Measurements from ENCODE around the gene TSKS.

The TSKS gene

GRCh38 chr19:49792829-49793560 lies 29.9 kb upstream of the TSKS start:
- Histone ChIP-seq H3K4me3 (ENCODE audit: low read length) (no peak overlapping the region), H3K27me3 (ENCODE audit: insufficient read depth, low read length) (no peaks in the 10 kb centered on the region), H3K9me3 (ENCODE audit: insufficient read depth, low read depth, low read length) (no peaks in the 10 kb centered on the region), H3K36me3 (ENCODE audit: insufficient read depth, low read length) (peaks cover 63% of the 10 kb centered on the region), H3K27ac (ENCODE audit: low read depth, low read length) (no peak overlapping the region), H3K4me1 (ENCODE audit: insufficient read depth, low read length) (no peaks in the 10 kb centered on the region), H3K9ac (ENCODE audit: low read depth, low read length) (no peak overlapping the region)
- WGBS, result 92% methylated on average over 22 of the region's 22 CpGs

GRCh38 chr19:49791776-49792445 lies 28.8 kb upstream of the TSKS start:
- H3K27ac ChIP-seq (ENCODE audit: low read depth, low read length), result no peak overlapping the region
- H3K36me3 ChIP-seq (ENCODE audit: insufficient read depth, low read length), result peaks cover 61% of the 10 kb centered on the region

GRCh38 chr19:49790866-49791265 lies 27.8 kb upstream of the TSKS start:
- Histone ChIP-seq H3K27ac (ENCODE audit: low read depth, low read length) (no peak overlapping the region), H3K9ac (ENCODE audit: low read depth, low read length) (no peak overlapping the region), H3K4me1 (ENCODE audit: insufficient read depth, low read length) (no peaks in the 10 kb centered on the region), H3K4me3 (ENCODE audit: low read length) (no peak overlapping the region), H3K9me3 (ENCODE audit: insufficient read depth, low read depth, low read length) (no peaks in the 10 kb centered on the region), H3K36me3 (ENCODE audit: insufficient read depth, low read length) (peaks cover 51% of the 10 kb centered on the region), H3K27me3 (ENCODE audit: insufficient read depth, low read length) (no peaks in the 10 kb centered on the region)
- WGBS, result 92% methylated on average over 9 of the region's 9 CpGs

More at GRCh38 chr19:49791776-49792445, 28.8 kb upstream of the TSKS start:
- H3K4me1 ChIP-seq (ENCODE audit: insufficient read depth, low read length), result no peaks in the 10 kb centered on the region
- WGBS, result 95% methylated on average over 26 of the region's 26 CpGs
- no peaks in the 10 kb centered on the region for H3K27me3 ChIP-seq (ENCODE audit: insufficient read depth, low read length)
- no peak overlapping the region for H3K9ac ChIP-seq (ENCODE audit: low read depth, low read length)
- H3K4me3 ChIP-seq (ENCODE audit: low read length), result no peak overlapping the region
- H3K9me3 ChIP-seq (ENCODE audit: insufficient read depth, low read depth, low read length), result no peaks in the 10 kb centered on the region

- Histone ChIP-seq H3K9ac (ENCODE audit: low read depth, low read length) (no peak overlapping the region), H3K27ac (ENCODE audit: low read depth, low read length) (no peak overlapping the region), H3K36me3 (ENCODE audit: insufficient read depth, low read length) (peaks cover 43% of the 10 kb centered on the region), H3K4me1 (ENCODE audit: insufficient read depth, low read length) (no peaks in the 10 kb centered on the region), H3K9me3 (ENCODE audit: insufficient read depth, low read depth, low read length) (no peaks in the 10 kb centered on the region), H3K27me3 (ENCODE audit: insufficient read depth, low read length) (no peaks in the 10 kb centered on the region), H3K4me3 (ENCODE audit: low read length) (no peak overlapping the region)
- WGBS, result 92% methylated on average over 10 of the region's 10 CpGs
Observed at GRCh38 chr19:49788857-49789256, 25.8 kb upstream of the TSKS start.

GRCh38 chr19:49787746-49788145 lies 24.6 kb upstream of the TSKS start:
- Histone ChIP-seq H3K4me3 (ENCODE audit: low read length) (no peak overlapping the region), H3K4me1 (ENCODE audit: insufficient read depth, low read length) (no peaks in the 10 kb centered on the region), H3K9ac (ENCODE audit: low read depth, low read length) (no peak overlapping the region), H3K27me3 (ENCODE audit: insufficient read depth, low read length) (no peaks in the 10 kb centered on the region), H3K36me3 (ENCODE audit: insufficient read depth, low read length) (peaks cover 44% of the 10 kb centered on the region), H3K27ac (ENCODE audit: low read depth, low read length) (no peak overlapping the region), H3K9me3 (ENCODE audit: insufficient read depth, low read depth, low read length) (no peaks in the 10 kb centered on the region)
- WGBS, result 97% methylated on average over 5 of the region's 5 CpGs

- no peak overlapping the region for H3K27ac ChIP-seq (ENCODE audit: low read depth, low read length)
- no peaks in the 10 kb centered on the region for H3K9me3 ChIP-seq (ENCODE audit: insufficient read depth, low read depth, low read length)
- WGBS, result 71% methylated on average over 9 of the region's 9 CpGs
- H3K36me3 ChIP-seq (ENCODE audit: insufficient read depth, low read length), result peaks cover 44% of the 10 kb centered on the region
- H3K4me1 ChIP-seq (ENCODE audit: insufficient read depth, low read length), result no peaks in the 10 kb centered on the region
- H3K4me3 ChIP-seq (ENCODE audit: low read length), result no peak overlapping the region
- no peaks in the 10 kb centered on the region for H3K27me3 ChIP-seq (ENCODE audit: insufficient read depth, low read length)
- no peak overlapping the region for H3K9ac ChIP-seq (ENCODE audit: low read depth, low read length)
Observed at GRCh38 chr19:49786376-49786820, 23.3 kb upstream of the TSKS start.

GRCh38 chr19:49782515-49782914 lies 19.4 kb upstream of the TSKS start:
- Histone ChIP-seq H3K4me1 (ENCODE audit: insufficient read depth, low read length) (no peaks in the 10 kb centered on the region), H3K27ac (ENCODE audit: low read depth, low read length) (no peak overlapping the region), H3K27me3 (ENCODE audit: insufficient read depth, low read length) (no peaks in the 10 kb centered on the region), H3K9ac (ENCODE audit: low read depth, low read length) (no peak overlapping the region), H3K4me3 (ENCODE audit: low read length) (no peak overlapping the region), H3K9me3 (ENCODE audit: insufficient read depth, low read depth, low read length) (no peaks in the 10 kb centered on the region), H3K36me3 (ENCODE audit: insufficient read depth, low read length) (peaks cover 25% of the 10 kb centered on the region)
- 97% methylated on average over 18 of the region's 18 CpGs for WGBS

- no peak overlapping the region; the same call in 1 of the 2 replicates for H3K9ac ChIP-seq (ENCODE audit: low read depth, low read length)
- H3K27me3 ChIP-seq (ENCODE audit: insufficient read depth, low read length), result no peaks in the 10 kb centered on the region
- H3K36me3 ChIP-seq (ENCODE audit: insufficient read depth, low read length), result peaks cover 23% of the 10 kb centered on the region
- no peak overlapping the region for H3K27ac ChIP-seq (ENCODE audit: low read depth, low read length)
- WGBS, result 87% methylated on average over 7 of the region's 7 CpGs
- no peaks in the 10 kb centered on the region for H3K9me3 ChIP-seq (ENCODE audit: insufficient read depth, low read depth, low read length)
- no peak overlapping the region for H3K4me3 ChIP-seq (ENCODE audit: low read length)
- no peaks in the 10 kb centered on the region for H3K4me1 ChIP-seq (ENCODE audit: insufficient read depth, low read length)
Observed at GRCh38 chr19:49781394-49781793, 18.3 kb upstream of the TSKS start.

GRCh38 chr19:49780861-49781260 lies 17.8 kb upstream of the TSKS start:
- H3K36me3 ChIP-seq (ENCODE audit: insufficient read depth, low read length), result peaks cover 23% of the 10 kb centered on the region
- H3K4me1 ChIP-seq (ENCODE audit: insufficient read depth, low read length), result no peaks in the 10 kb centered on the region
- H3K4me3 ChIP-seq (ENCODE audit: low read length), result no peak overlapping the region
- no peak overlapping the region for H3K9ac ChIP-seq (ENCODE audit: low read depth, low read length)
- H3K27ac ChIP-seq (ENCODE audit: low read depth, low read length), result no peak overlapping the region
- WGBS, result 84% methylated on average over 8 of the region's 8 CpGs
- H3K27me3 ChIP-seq (ENCODE audit: insufficient read depth, low read length), result no peaks in the 10 kb centered on the region
- H3K9me3 ChIP-seq (ENCODE audit: insufficient read depth, low read depth, low read length), result no peaks in the 10 kb centered on the region

GRCh38 chr19:49779731-49780555 lies 16.8 kb upstream of the TSKS start:
- H3K9me3 ChIP-seq (ENCODE audit: insufficient read depth, low read depth, low read length), result no peaks in the 10 kb centered on the region
- no peaks in the 10 kb centered on the region for H3K27me3 ChIP-seq (ENCODE audit: insufficient read depth, low read length)
- H3K4me1 ChIP-seq (ENCODE audit: insufficient read depth, low read length), result no peaks in the 10 kb centered on the region
- H3K36me3 ChIP-seq (ENCODE audit: insufficient read depth, low read length), result peaks cover 17% of the 10 kb centered on the region
- no peak overlapping the region for H3K4me3 ChIP-seq (ENCODE audit: low read length)
- 91% methylated on average over 11 of the region's 11 CpGs for WGBS
- no peak overlapping the region for H3K27ac ChIP-seq (ENCODE audit: low read depth, low read length)
- H3K9ac ChIP-seq (ENCODE audit: low read depth, low read length), result no peak overlapping the region

GRCh38 chr19:49776371-49776764 lies 13.3 kb upstream of the TSKS start:
- H3K27ac ChIP-seq (ENCODE audit: low read depth, low read length), result no peak overlapping the region
- no peaks in the 10 kb centered on the region for H3K4me1 ChIP-seq (ENCODE audit: insufficient read depth, low read length)
- H3K9me3 ChIP-seq (ENCODE audit: insufficient read depth, low read depth, low read length), result no peaks in the 10 kb centered on the region
- H3K36me3 ChIP-seq (ENCODE audit: insufficient read depth, low read length), result peaks cover 2% of the 10 kb centered on the region; the same call in 1 of the 2 replicates
- WGBS, result 96% methylated on average over 6 of the region's 6 CpGs
- H3K9ac ChIP-seq (ENCODE audit: low read depth, low read length), result no peak overlapping the region
- H3K27me3 ChIP-seq (ENCODE audit: insufficient read depth, low read length), result no peaks in the 10 kb centered on the region
- H3K4me3 ChIP-seq (ENCODE audit: low read length), result no peak overlapping the region
